Astrocyte of the cerebellum (primary cell): ENCODE measurements around the gene TMEM169.

Experiments
- DNase-seq: peaks from one replicate; pipeline ENCODE4 v3.0.0-alpha.2; 2011; ENCODE audit warnings: low read depth
- H3K4me3 ChIP-seq: 2 replicates; pipeline ENCODE4 v1.5.1; 2011; ENCODE audit warnings: mild to moderate bottlenecking, low read depth, low read length, moderate library complexity
- CTCF ChIP-seq: IDR thresholded peaks from 2 replicates; pipeline ENCODE4 v1.5.1; 2012; ENCODE audit warnings: low read length, low read depth, moderate library complexity, mild to moderate bottlenecking; ENCODE audit errors: missing control alignments
- in situ Hi-C: cut with HindIII; loops from 2 replicates; pipeline ENCODE4 v1.10.0; 2017; ENCODE audit warnings: low sequenced_read_pairs

The TMEM169 gene

GRCh38 chr2:216151313-216152025 is 69.8 kb downstream of the TMEM169 start:
- DNase-seq: no peak
- in situ Hi-C loops: no loop called here
- H3K4me3 ChIP-seq: no peak overlapping the region

More at GRCh38 chr2:216151313-216152025, 69.8 kb downstream of the TMEM169 start:
- TF ChIP-seq CTCF: no peak
